NT2/D1 (cell line): Measurements from ENCODE around the gene RASA2.
"Not testable (repeated sequence)": the region's sequence is repeated elsewhere in the genome, so short reads cannot be mapped to it uniquely, and the experiment has no call there.

Experiments
- DNase-seq: peaks from one replicate; pipeline ENCODE4 v3.0.0-alpha.2; 2011; ENCODE audit warnings: low read depth, low spot score
- H3K27me3 ChIP-seq: 2 replicates; pipeline ENCODE4 v1.6.0; 2011; ENCODE audit warnings: mild to moderate bottlenecking; ENCODE audit not compliant: insufficient read length, insufficient read depth
- H3K36me3 ChIP-seq: 2 replicates; pipeline ENCODE4 v1.6.1; 2011; ENCODE audit warnings: mild to moderate bottlenecking, low read length, mixed read lengths; ENCODE audit not compliant: insufficient read depth, insufficient read length
- H3K4me1 ChIP-seq: 2 replicates; pipeline ENCODE4 v1.5.1; 2011; ENCODE audit not compliant: insufficient read depth, insufficient read length
- H3K4me3 ChIP-seq: 2 replicates; pipeline ENCODE4 v1.5.1; 2011; ENCODE audit warnings: low read depth; ENCODE audit not compliant: insufficient read length
- H3K9ac ChIP-seq: 2 replicates; pipeline ENCODE4 v1.6.0; 2011; ENCODE audit warnings: low read depth; ENCODE audit not compliant: insufficient read length
- H3K9me3 ChIP-seq: 2 replicates; pipeline ENCODE4 v1.5.1; 2011; ENCODE audit warnings: mild to moderate bottlenecking, low read length; ENCODE audit not compliant: insufficient read depth
- SUZ12 ChIP-seq: IDR thresholded peaks from 2 replicates; pipeline ENCODE4 v1.6.1; 2011; ENCODE audit not compliant: insufficient read length, insufficient read depth; ENCODE audit errors: extremely low read depth
- YY1 ChIP-seq: IDR thresholded peaks from 2 replicates; pipeline ENCODE4 v1.6.1; 2011; ENCODE audit not compliant: insufficient read length, insufficient read depth
- ZNF274 ChIP-seq: IDR thresholded peaks from 2 replicates; pipeline ENCODE4 v1.6.1; 2011; ENCODE audit warnings: mild to moderate bottlenecking, low read depth, low read length

The RASA2 gene

GRCh38 chr3:141619450-141619849 is 132.6 kb downstream of the RASA2 start:
- no peak overlapping the region for H3K9ac ChIP-seq
- TF ChIP-seq SUZ12, result no peak
- no peak for TF ChIP-seq ZNF274
- TF ChIP-seq YY1, result no peak
- no peaks in the 10 kb centered on the region for H3K4me1 ChIP-seq
- H3K27me3 ChIP-seq, result no peaks in the 10 kb centered on the region
- H3K4me3 ChIP-seq, result no peak overlapping the region
- DNase-seq, result no peak
- H3K9me3 ChIP-seq, result no peaks in the 10 kb centered on the region; the same call in 1 of the 2 replicates
- no peaks in the 10 kb centered on the region for H3K36me3 ChIP-seq

DNA sequence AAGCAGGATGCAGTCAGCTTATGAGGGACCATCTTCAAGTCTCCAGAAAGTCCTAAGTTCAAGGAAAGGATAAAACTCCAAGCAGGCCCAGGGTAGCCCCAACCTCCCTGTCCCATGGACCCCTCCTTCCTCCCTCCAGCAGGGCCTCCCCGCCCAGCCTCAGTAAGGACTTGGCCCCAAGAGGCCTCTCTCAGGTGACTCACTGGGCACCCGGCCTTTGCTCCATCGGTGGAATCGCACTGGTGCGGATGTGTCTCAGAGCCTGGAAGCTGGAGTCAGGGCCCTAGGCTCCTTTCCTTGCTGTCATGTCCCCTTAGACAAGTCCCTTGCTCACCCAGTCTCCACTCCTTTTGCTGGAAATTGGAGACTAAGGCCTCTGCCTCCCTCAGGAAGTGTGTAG is 136.9 kb downstream of the RASA2 start:
- Histone ChIP-seq H3K36me3 (no peaks in the 10 kb centered on the region), H3K4me3 (no peak overlapping the region), H3K27me3 (no peaks in the 10 kb centered on the region), H3K9me3 (peaks cover 8% of the 10 kb centered on the region), H3K9ac (no peak overlapping the region), H3K4me1 (no peaks in the 10 kb centered on the region)
- TF ChIP-seq SUZ12 (no peak), ZNF274 (no peak), YY1 (no peak)
- DNase-seq, result no peak

DNA sequence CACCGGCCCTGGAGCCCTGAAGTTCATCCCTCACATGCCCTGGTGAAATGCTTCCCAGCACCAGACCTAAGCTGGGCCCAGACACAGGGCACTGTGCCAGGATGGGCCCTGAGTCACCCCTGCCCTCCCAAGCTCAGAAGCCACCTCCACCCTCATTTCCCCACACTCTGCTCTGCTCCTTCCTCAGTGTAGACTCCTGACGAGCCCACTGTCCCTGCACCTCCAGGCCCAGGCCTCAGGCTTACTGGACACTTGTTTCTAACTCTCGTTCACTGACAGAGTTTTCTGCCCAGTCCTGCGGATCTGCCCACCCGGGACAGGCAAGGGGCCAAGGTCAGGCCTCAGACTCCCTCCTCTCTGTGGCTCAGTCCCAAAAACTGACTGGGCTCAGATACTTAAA is 138.7 kb downstream of the RASA2 start:
- Histone ChIP-seq H3K27me3 (no peaks in the 10 kb centered on the region), H3K4me1 (no peaks in the 10 kb centered on the region), H3K9ac (no peak overlapping the region), H3K9me3 (peaks cover 19% of the 10 kb centered on the region), H3K4me3 (no peak overlapping the region), H3K36me3 (no peaks in the 10 kb centered on the region)
- TF ChIP-seq YY1 (no peak), ZNF274 (no peak), SUZ12 (no peak)
- no peak for DNase-seq

DNA sequence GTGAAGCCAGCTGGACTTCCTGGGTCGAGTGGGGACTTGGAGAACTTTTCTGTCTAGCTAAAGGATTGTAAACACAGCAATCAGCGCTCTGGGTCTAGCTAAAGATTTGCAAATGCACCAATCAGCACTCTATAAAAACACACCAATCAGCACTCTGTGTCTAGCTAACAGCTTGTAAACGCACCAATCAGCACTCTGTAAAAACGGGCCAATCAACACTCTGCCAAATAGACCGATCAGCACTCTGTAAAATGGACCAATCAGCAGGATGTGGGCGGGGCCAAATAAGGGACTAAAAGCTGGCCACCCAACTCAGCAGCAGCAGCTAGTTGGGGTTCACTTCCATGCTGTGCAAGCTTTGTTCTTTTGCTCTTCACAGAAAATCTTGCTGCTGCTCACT is 141.5 kb downstream of the RASA2 start:
- H3K36me3 ChIP-seq, H3K4me1 ChIP-seq, DNase-seq, H3K9ac ChIP-seq, H3K4me3 ChIP-seq, H3K27me3 ChIP-seq: not testable (repeated sequence)
- peaks cover 19% of the 10 kb centered on the region for H3K9me3 ChIP-seq

DNA sequence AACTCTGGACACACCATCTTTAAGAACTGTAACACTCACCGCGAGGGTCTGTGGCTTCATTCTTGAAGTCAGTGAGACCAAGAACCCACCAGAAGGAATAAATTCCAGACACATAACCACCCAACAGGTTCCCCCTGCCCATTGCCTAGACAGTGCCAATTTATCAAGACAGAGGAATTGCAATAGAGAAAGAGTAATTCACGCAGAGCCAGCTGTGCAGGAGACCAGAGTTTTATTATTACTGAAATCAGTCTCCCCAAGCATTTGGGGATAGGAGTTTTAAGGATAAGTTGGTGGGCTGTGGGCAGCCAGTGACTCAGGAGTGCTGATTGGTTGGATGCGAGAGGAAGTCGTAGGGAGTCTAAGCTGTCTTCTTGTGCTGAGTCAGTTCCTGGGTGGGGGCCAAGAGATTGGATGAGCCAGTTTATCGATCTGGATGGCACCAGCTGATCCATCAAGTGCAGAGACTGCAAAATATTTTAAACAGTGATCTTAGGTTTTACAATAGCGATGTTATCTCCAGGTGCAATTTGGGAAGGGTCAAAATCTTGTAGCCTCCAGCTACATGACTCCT is 142.1 kb downstream of the RASA2 start:
- not testable (repeated sequence) for H3K4me1 ChIP-seq, H3K27me3 ChIP-seq, DNase-seq, H3K36me3 ChIP-seq, H3K4me3 ChIP-seq, H3K9ac ChIP-seq
- H3K9me3 ChIP-seq, result peaks cover 19% of the 10 kb centered on the region

DNA sequence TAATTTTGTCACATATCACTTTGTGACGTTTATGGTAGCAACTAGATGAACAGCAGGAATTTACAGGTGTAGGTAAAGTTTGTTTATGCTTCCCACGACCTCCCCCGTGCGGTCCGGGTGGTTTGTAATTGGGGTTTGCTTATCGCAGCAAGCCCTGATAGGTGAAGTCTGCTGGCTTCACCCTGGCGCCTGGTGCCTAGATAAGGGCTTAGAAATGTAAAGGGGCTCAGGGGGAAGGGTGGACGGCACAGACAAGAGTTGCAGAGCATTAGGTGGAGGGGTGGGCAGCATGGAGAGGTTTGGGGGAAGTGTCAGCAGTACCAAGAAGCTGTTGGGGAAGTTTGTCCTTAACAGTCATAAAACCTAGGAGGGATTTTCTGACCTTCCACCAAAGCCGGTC is 143.1 kb downstream of the RASA2 start:
- H3K4me1 ChIP-seq, result no peaks in the 10 kb centered on the region
- no peak overlapping the region for H3K4me3 ChIP-seq
- no peak for DNase-seq
- H3K27me3 ChIP-seq, result no peaks in the 10 kb centered on the region
- H3K36me3 ChIP-seq, result no peaks in the 10 kb centered on the region
- H3K9ac ChIP-seq, result no peak overlapping the region
- H3K9me3 ChIP-seq, result peaks cover 19% of the 10 kb centered on the region
- TF ChIP-seq ZNF274, result no peak
- no peak for TF ChIP-seq YY1
- TF ChIP-seq SUZ12, result no peak

DNA sequence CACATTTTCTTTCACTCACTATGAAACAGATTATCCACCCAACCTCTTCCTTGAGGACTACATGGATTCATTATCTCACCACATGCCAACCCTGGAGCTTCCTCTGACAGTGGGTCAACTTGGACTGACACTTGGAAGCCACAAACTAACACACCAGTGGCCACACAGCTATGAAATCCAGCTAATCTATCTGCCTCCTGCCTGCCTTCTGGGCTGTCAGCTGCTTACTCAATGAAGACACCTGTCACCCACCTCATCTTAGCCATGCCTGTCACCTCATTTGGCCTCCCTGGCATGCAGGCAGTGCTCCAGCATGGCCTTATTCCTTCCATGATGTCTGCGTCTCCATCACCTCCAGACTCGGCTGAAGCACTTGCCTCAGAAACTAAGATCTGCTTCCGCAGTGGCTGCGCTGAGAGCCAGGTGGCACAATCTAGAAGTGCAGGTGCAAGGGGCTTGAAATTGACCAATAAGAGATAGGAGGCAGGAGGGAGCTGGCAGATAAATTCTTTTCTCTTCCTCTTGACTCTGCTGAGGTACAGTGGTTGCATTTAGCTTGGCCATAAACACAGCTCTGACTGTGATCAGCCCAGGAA is 146.1 kb downstream of the RASA2 start:
- Histone ChIP-seq H3K4me3 (no peak overlapping the region), H3K27me3 (no peaks in the 10 kb centered on the region), H3K9ac (no peak overlapping the region), H3K4me1 (no peaks in the 10 kb centered on the region), H3K36me3 (no peaks in the 10 kb centered on the region), H3K9me3 (peaks cover 19% of the 10 kb centered on the region)
- no peak for DNase-seq
- TF ChIP-seq SUZ12 (no peak), YY1 (no peak), ZNF274 (no peak)

DNA sequence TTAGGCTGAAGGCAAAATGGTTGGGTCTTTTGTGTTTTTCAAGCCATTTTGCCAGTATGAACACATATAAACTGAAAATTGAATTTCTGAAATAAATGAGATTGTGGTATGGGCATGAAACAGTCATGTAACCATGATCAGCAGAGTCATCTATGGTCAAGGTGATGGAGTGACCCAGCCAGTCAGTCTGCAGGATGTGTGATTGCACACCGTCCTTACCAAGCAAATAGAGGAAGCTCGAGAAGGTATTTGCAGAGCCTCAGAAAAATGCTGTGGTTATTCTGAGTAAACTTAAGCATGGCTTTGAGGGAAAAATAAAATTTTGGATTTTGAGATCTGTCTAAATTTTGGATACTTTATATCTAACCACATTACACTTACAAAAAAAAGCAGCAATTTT is 155.4 kb downstream of the RASA2 start:
- no peak for TF ChIP-seq YY1
- TF ChIP-seq SUZ12, result no peak
- TF ChIP-seq ZNF274, result no peak
- H3K36me3 ChIP-seq, result no peaks in the 10 kb centered on the region
- H3K9me3 ChIP-seq, result no peaks in the 10 kb centered on the region
- H3K9ac ChIP-seq, result no peak overlapping the region
- no peak for DNase-seq
- H3K27me3 ChIP-seq, result no peaks in the 10 kb centered on the region
- H3K4me1 ChIP-seq, result no peaks in the 10 kb centered on the region
- H3K4me3 ChIP-seq, result no peak overlapping the region
